ENCODE data around the gene ZFYVE28.
"Not testable (repeated sequence)": the region's sequence is repeated elsewhere in the genome, so short reads cannot be mapped to it uniquely, and the experiment has no call there.

- not testable (repeated sequence) for TF ChIP-seq CTCF, POLR2A (IDR thresholded peaks at IDR 0.05)
These were observed 143.4 kb downstream of the ZFYVE28 start for GRCh38 chr4:2275044-2275397.
